GM19438 (cell line): ENCODE measurements around the gene CRTC2.
"Not testable (repeated sequence)": the region's sequence is repeated elsewhere in the genome, so short reads cannot be mapped to it uniquely, and the experiment has no call there.

Source experiments
- ATAC-seq: cut with Tn5 transposase; IDR thresholded peaks from one replicate; pipeline ENCODE4 v1.9.1; 2021; ENCODE audit warnings: low read depth; ENCODE audit not compliant: unreplicated experiment

The CRTC2 gene

DNA sequence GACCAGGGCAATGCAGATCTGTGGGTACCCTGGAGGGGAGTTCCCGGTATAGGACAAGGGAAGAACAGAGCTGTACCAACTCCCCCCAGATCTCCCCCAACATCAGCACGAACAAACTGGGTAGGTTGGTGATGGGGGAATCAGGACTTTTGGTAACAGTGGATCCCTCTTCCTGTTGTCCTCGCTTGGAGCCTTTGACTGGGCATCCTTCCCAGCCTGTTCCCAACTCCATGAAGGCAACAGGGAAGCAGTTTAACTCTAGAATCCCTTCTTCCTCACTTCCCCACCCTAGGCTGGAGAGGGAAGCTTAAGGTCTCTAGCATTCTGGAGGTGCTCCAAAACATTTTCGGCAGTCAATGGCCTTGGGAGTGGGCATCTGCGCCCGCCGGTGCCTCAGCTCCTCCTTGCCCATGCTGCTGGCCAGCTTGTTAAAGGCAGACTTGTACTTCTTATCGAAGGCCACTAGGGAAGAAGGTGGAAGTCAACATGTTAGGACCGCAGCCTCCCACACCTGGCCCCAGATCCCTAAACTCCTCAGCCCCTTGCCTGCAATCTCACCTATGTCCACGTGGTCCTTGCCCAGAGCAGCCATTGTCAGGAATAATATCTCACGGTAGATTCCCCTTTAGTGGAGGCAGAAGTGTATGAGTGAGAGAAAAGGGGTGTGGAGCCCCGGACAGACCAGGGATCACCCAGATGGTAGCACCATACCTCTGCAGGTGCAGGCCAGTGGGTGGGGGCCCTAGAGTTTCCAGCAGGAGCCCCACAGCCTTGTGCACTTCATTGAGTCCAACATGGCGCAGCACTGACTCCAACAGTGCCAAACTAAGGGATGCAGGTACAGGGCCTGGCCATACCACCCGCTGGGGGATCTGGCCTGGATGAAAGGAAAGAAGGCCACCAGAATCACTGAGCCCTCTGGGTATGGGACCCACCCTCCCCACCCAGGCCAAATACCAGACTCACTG lies 28.1 kb downstream of the CRTC2 start:
- no peak for ATAC-seq

DNA sequence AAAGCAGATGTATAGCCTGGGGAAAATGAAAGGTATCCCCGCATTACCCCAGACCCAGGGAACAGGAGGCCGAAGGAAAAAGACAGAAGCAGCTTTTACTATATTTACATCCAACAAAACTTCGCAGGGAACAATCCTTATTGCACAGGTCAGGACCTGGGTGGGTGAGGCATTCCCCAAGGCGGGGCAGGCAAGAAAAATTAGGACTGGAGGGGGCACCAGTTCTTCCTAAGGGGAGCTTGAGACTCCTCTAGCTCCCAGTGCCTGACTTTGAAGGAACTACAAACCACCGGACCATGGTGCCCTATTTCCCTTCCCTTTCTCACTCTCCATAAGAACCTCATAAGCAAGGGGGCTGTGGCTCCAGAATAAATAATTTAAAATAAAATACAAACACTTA lies 29.0 kb downstream of the CRTC2 start:
- no peak for ATAC-seq

DNA sequence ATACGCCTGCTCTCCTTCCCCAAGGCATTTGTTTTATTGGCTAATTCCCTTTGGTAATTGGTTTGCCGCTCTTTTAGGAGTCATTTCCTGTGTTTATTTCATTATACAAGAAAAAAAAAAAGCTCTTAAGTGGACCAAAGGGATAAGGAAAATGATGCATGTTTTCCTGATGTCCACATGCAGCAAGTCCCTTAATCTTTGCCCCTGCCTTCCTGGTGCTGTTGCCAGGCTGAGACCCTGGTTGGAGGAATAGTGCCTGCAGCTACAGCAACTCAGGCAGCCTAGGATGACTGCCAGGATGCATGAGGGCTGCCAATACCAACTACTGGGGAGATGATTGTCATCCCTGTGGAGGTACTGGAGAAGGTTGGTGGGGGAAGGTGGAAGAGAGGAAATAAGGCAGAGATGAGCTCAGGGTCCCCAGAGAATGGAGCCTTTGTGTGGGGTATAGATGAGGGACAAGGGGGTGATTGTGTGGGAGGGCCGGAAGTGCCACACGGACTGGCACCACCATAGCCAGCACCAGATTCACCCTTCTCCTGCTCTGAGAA lies 29.5 kb downstream of the CRTC2 start:
- ATAC-seq: no peak

DNA sequence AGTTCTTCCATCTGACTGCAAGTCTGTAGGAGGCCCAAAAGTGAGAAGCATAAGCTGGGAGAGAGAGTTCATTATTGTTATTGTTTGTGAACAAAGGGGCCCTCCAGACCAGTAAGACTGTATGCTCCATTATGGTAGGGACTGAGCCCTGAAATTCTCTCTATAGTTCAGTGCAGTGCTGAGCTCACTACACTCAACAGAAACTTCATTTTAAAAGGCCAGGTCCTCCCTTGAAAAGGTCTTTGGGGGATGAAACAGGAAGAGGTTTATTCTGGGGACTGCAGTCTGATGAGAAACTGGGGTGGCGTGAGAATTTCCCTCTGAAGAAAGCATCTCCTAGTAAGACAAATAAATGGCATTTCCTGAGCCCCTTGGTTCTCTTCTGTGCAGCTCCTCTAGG lies 30.2 kb downstream of the CRTC2 start:
- no peak for ATAC-seq

DNA sequence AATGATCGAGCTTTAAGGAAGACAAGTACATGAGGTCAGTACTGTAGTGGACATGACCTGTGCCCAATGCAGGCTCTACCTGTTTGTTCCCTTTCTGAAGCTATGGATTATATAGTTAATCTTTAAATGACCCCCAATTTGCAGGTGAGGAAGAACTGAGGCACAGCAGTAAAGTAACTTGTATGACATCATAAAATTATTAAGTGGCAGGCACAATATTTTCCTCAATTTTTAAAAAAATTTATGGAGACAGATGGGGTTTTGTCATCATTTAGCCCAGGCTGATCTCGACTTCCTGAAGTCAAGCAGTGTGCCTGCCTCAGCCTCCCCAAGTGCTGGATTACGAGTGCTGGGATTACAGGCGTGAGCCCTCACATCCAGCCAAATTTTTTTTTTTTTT lies 32.0 kb downstream of the CRTC2 start:
- no peak for ATAC-seq

DNA sequence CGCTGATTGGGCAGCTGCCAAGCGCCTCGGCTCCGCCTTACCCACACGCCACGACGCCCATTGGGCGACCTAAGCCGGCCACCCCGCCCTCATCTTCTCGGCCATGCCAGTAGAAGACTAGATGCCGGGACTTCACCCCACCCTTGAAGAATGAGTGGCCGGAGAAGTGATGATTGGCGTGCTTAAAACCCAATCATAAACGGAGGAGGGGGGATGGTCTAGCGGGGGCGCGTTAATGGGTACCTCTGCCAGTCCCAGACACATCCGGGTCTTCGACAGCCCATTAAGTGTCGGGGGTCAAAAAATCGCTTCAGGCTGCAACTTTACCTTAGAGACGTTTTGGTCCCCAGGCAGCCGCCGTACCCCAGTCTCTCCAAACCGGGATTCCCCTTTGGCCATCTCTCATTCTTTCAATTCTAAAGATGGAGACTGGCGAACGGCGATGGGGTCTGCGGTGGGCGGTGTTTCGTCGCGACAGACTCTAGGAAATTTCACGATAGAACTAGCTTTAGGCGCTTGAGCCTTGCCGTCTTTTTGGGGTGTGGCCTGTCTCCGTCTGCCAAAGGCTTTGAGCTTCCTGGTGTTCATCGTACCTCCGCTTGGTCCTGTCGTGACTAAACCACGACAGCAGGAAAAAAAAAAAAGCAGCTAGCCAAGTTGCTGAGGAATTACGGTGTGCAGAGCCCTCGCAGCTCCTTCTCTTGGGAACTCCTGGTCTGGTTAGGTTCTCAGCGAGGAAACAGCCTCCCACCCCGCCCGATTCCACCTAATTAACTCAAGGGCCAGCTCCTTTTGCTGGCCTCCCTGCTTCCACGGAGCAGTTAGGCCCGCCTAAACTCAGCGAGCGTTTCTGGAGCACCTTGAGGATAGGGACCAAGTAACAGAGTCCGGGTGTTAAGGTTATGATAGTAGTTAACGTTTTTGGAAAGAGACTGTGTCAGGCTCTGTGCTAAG lies 35.2 kb downstream of the CRTC2 start, which contains the start of gene GATAD2B:
TSS of gene GATAD2B (minus strand) at position 1 of the 954 bp plus-strand sequence. CDS start 94,625 bp downstream, outside the sequence.
- peak; percentile 93 for ATAC-seq

DNA sequence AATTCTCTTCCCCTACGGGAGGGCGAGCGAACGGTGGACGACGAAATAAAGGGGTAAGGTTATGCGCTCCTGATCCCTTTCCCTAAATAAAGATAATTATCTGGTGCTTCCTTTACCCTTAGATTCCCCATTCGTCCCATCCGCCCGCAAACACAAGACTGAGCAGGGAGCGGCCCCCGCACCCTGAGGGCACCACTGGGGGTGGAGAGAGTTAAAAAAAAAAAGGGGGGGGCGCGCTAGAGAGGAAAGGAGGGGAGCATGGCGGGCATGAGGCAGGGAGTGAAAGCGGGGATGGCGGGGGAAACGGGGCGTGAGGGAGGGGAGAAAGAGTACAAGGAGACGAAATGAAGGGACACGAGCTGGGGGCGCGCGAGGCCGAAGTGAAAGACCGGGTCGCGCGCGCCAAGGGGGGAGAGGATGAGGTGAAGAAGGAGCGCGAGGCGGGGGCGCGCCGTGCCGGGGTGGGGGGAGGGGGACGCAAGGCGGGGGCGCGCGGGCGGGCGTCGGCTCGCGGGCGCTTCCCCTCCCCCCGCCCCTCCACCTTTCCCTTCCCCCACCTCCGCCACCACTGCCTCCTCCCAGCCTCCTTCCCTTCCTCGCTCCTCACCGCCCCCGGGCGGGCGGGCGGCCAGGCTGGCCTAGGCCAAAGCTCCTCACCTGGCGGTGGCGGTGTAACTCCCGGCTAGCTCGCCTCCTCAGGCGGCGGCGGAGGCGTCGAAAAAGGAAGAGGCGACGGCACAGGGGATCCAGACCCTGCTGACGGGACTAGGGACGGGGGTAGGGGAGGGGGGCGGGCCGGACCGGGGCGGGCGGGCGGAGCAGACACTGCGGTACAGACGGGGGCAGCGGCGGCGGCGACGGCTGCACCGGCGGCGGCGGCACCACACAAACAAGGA lies 36.1 kb downstream of the CRTC2 start:
- ATAC-seq: peak; percentile 27

DNA sequence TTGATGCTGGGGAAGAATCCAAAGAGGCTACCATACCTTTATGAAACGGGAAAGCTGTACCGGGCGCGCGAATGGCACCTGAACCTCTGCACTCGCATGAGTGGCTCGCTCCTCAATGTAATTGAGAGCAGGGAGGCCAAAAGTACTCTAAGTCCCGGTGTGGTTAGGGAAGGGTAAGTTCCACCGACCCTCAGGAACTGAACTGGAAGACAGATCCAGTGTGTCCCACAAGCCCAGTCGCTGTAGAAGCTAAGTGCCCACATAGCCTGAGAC lies 36.7 kb downstream of the CRTC2 start:
- no peak for ATAC-seq

DNA sequence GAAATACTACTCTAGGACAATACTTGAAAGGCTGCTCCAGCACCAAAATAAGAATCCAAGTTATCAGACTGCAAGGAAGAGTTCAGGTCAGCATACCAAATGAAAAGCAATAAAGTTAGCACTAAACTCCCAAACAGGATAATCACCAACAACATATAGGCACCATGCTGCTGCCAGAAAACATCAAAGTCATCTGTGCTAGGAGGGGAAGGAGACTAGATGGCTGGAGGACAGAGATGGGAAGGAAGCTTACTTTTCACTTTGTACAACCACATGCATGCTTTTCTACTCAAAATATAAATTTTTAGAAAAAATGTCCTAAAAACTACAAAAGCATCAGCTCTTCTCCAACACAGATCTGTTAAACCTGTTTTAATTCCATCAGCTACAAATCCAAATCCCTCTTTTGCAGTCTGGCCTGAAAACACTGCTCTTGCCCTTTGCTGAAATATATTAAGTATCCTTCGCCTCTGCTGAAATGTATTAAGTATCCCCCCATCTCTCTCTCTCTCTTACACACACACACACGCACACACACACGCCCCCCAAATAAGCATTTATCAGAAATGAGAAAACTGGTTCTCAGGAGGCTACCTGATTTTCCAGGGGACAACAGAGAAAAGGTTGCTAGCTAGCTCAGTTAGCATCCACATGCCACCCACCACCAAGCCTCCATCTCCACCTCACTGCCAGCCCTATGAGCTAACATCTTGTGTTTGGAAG lies 37.2 kb downstream of the CRTC2 start:
- ATAC-seq: no peak

DNA sequence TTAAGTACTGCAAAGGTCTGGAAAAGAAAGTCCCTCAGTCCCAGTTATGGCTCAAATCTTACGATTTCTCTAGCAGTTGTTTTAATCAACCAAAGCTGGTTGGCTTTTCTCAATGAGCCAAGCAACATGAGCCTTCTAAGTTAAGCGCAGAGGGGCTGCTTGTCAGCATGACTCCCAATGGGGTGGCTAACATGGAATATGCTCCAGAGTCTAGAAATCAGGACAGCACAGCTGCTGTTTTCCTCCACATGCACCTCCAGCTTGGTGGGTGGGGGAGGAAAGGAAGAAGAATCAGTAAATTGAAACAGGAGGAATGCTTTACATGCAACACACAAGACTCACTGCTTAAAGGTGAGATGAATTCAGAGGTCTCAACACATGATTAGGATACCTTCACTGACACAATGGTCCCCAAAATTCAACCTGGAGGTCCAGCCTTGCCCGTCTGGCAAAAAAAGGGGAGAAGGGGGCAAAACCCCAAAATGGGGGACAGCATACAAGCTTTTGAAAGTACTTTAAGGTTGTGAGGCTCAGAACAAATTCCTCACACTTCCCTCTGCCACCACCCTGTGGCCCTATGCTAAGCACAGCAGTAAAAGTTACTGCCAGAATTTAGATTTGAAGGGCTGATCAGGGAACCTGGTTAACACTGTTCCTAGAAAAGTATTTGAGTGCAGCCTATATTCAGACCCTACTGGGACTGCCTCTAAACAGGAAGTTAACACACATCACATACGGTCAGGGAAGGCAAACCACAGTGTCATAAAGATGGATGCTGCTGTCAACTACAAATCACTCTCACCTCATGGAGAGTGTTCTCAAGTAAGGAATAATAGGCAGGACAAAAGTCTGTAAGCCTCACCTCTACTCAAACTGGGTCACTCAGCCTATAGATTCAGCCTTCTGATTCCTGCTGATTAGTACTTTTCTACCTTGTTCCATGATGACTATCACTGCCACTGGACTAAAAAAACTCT lies 38.2 kb downstream of the CRTC2 start:
- ATAC-seq: no peak

DNA sequence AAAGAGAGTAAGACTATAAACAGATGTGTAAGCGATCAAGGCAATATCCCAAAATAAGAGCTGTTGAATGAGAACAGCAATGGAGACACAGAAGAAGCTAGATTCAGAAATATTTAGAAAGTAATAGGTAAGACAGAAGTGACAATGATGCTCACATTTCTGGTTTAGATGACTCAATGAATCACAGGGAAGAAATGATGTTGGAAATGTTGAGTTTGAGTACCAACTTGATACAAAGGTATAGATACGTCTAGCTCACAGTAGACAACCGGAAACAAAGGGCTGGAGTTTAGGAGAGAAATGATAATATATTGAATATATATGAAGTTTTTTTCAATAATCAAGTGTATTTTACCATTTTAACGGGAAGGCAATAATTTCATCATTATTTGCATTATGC lies 42.1 kb downstream of the CRTC2 start:
- ATAC-seq: no peak

DNA sequence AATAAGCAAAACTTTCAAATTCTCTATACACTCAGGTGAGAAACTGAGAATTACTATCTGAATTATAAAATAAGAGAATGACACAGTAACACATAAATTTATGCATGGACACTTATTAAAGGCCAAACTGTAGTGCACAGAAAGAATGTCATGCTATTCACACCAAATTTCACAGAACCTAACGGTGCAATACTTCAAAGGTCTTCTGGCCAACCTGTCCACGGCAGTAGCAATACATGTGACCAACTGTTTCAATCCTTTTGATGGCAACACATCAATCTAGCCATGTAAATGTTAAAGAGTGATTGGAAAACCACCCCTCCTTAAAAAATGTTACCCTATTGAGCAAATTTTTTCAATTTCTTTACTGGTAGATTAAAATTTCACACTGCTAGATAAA lies 46.1 kb downstream of the CRTC2 start:
- no peak for ATAC-seq

DNA sequence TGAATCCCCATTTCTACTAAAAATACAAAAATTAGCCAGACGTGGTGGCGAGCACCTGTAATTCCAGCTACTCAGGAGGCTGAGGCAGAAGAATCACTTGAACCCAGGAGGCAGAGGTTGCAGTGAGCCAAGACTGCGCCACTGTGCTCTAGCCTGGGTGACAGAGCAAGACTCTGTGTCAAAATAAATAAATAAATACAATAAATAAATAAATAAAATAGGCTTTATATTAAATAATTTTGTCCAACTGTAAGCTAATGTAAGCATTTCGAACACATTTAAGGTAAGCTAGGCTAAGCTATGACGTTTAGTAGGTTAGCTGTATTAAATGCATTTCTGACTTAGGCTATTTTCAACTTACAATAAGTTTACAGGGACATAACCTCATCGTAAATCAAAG lies 47.9 kb downstream of the CRTC2 start:
- not testable (repeated sequence) for ATAC-seq

DNA sequence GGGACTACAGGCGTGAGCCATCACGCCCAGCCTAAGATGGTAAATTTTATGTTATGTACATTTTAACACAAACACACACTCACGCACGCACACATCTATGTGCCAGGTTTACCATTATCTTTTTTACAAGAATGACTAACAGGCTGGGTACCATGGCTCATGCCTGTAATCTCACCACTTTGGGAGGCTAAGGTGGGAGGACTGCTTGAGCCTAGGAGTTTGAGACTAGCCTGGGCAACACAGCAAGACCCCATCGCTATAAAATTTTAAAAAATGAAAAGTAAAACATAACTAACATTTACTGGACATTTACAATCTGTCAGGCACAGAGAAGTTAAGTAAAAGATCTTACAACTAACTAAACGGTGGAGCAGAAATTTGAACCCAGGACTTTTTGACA lies 50.3 kb downstream of the CRTC2 start:
- ATAC-seq: no peak

DNA sequence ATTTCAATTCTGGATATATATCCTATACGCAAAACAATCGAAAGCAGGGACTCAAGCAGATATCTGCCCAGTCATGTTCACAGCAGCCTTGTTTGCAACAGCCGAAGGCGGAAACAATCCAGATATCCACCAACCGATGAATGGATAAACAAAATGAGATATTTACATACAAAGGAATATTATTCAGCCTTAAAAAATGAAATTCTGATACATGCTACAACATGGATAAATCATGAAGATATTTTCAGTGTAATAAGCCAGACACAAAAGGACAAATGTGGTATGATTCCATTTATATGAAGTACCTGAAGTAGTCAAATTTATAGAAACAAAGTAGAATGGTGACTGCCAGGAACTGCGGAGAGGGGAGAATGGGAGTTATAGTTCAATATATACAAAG lies 51.3 kb downstream of the CRTC2 start:
- ATAC-seq: no peak

DNA sequence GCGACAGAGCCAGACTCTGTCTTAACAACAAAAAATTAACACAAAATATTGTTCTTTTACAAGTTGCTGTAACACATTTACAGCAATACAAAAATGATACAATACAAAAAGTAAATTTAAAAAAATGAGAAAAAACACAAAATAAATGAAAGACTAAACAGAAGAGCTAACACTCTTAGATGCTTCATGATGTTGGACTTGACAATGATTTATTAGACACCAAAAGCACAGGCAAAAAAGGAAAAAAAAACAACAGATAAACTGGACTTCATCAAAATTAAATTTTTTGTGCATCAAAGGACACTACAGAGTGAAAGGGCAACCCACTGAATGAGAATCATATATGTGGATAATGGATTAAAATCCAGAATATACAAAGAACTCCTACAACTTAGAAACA lies 52.0 kb downstream of the CRTC2 start:
- no peak for ATAC-seq

DNA sequence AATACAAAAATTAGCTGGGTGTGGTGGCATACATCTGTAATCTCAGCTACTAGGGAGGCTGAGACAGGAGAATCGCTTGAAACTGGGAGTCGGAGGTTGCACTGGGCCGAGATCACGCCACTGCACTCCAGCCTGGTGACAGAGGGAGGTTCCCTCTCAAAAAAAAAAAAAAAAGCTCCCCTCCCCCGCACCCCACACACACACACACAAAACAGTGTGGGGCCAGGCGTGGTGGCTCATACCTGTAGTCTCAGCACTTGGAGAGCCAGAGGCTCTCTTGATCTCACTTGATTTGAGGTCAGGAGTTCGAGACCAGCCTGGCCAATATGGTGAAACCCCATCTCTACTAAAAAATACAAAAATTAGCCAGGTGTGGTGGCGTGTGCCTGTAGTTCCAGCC lies 52.5 kb downstream of the CRTC2 start:
- ATAC-seq: not testable (repeated sequence)

DNA sequence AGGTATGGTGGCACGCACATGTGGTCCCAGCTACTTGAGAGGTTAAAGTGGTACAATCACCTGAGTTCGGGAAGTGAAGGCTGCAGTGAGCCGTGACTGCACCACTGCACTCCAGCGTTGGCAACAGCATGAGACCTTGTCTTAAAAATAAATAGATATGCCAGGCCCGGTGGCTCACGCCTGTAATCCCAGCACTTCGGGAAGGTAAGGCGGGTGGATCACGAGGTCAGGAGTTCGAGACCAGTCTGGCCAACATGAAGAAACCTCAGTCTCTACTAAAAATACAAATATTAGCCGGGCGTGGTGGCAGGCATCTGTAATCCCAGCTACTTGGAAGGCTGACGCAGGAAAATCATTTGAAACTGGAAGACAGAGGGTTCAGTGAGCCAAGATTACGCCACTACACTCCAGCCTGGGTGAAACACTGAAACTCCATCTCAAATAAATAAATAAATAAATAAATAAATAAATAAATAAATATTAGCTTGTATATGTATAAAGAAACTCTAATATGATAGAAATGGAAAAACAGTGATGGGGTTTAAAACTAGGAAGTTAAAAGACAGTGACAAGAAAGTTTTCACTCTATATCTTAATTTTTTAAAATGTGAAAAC lies 54.5 kb downstream of the CRTC2 start:
- no peak for ATAC-seq
